Kidney glomerular epithelial cell (primary cell): ENCODE data around the gene LKAAEAR1.

Source experiments
- DNase-seq: peaks from one replicate; lab custom pipeline; 2025; lab: John Stamatoyannopoulos, UW

LKAAEAR1 gene

DNA sequence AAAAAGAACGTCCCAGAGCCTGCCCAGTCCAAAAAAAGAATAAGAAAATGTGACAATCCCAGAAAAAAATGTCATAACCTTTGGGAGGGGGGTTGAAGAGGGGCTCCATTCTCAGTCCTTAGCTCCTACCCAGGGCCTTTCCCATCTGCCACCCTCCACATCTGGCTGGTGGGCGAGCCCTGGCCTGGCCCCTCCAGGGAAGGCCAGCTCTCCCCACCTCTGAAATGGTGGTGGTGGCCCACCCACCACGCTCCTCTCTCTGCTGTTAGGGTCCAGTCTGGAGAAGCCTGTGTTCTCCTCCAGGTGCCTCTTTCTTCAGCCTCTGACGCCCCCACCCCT, 5.3 kb downstream of the LKAAEAR1 start:
- no peak for DNase-seq

GRCh38 chr20:64077876-64078551, 6.2 kb downstream of the LKAAEAR1 start:
- DNase-seq: no peak

DNA sequence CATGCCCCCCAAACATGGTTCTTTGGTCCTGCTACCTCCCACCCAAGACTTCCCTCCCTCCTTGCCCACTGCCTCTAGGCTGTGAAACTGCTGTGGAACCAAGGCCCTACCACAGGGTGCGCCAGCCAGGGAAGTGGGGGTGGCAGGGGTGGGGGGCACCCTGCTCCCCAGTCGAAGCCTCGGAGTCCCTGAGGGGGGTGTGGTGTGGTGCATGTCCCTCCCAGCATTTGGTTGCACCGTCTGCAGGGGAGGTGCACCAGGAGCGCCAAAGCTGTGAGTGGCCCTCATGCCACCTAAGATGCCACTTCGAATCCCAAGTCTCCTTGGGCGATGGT, 6.7 kb downstream of the LKAAEAR1 start:
- DNase-seq: no peak

DNA sequence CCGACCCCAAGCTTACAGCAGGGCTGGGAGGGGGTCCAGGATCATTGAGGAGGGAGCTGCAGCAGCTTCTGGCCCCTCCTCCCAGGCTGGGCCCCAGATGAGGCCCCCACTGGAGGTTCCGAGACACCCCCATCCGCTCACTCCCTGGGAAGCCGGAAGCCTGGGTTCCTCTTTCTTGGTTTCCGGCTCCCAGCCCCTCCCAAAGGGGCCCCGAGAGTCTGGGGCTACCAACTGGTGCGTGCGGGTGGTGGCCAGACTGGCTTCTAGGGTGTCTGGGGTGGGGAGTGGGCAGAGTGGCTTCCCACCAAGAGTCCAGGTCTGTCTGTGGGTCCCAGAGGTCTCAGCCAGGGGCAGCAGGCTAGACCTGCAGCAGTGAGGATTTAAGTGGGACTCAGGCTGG, 7.1 kb downstream of the LKAAEAR1 start:
- DNase-seq: no peak

DNA sequence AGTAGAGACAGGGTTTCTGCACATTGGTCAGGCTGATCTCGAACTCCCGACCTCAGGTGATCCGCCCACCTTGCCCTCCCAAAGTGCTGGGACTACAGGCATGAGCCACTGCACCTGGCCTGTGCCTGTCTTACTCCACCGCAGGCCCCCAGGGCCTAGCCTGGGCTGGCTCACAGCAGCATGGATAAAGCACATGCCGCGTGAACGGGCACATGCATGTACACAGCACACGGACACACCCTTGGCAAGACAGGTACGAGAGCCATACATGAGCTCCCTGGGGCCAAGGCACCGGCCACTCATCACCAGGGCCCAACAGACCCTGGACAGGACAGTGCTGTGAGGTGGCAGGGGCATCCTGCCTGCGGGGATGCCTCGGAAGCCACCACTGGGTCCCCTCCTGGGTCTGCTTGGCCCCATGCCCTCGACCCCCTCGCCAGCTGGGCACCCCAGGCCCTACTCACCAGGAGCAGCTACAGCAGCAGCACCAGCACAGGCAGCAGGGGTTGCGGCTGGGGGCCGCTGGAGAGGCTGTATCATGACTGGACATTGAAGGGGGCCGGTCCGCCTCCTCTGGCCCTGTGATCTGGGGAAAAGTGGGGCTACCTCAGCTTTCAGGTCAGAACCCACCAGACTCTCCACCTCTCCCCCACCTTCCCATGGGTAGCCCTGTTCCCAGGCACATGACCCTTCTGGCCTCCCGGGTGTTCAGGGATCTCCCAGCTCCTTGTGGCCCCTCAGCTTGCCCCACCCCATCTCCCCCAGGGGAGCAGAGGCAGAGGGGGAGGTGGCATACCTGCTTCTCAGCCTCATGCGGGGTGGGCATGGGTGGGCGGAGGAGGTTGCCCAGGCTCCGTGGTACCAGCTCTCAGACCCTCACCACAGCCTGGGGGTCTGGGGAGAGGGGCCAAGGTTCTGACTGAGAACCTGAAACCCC, 7.9 kb downstream of the LKAAEAR1 start:
- DNase-seq: no peak

DNA sequence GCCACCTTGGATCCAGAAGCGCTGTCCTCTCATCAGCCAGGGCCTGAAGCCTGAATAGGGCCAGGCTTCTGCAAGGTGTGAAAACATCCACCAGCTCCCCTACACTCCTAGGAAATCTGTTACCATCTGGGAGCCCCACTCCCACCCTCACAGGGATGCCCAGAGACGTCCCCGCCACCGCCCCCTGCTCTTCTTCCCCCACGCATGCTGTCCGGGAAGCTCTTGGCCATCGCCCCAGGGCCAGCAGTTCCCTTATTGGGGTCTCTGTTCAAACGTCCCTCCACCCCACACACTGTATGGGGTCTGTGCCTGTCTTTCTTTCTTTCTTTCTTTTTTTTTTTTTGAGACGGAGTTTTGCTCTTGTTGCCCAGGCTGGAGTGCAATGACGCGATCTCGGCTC, 8.6 kb downstream of the LKAAEAR1 start:
- no peak for DNase-seq

DNA sequence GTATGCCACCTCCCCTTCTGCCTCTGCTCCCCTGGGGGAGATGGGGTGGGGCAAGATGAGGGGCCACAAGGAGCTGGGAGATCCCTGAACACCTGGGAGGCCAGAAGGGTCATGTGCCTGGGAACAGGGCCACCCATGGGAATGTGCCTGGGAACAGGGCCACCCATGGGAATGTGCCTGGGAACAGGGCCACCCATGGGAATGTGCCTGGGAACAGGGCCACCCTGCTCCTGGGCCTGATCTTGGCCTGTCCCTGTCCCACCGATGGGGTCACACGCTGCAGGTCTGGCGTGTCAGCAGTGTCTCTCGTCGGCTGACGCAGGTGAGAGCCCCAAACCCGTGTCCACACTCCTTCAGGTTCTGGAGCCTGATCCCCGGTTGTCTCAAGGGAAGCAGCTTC, 9.2 kb downstream of the LKAAEAR1 start:
- no peak for DNase-seq

DNA sequence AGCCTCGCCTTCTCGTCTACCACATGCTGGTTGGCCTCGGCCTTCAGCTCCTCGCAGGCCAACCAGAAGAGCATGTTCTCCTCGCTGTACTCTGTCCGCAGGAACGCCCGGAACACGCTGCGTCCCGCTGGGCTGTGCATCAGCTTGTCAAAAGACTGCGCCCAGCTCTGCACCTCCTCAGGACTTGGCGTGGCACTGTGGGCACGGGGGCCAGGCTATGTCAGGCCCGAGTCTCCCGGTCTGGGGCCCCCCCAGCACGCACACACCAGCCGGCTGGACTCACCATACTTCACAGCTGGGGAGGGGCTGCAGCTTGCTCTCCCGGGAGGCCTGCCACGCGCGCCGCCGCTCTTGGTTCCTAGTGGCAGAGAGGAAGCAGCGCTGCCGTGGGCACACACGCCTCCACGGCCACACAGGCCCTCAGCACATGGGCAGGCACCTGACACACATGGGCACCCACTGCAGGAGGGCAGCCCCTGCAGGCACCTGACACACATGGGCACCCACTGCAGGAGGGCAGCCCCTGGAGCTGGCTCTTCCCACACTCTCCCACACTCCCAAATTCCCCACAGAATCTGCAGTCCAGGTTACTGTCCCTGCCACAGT, 9.9 kb downstream of the LKAAEAR1 start:
- no peak for DNase-seq

- DNase-seq: no peak
Measured at GRCh38 chr20:64073476-64074183, 10.6 kb downstream of the LKAAEAR1 start.

DNA sequence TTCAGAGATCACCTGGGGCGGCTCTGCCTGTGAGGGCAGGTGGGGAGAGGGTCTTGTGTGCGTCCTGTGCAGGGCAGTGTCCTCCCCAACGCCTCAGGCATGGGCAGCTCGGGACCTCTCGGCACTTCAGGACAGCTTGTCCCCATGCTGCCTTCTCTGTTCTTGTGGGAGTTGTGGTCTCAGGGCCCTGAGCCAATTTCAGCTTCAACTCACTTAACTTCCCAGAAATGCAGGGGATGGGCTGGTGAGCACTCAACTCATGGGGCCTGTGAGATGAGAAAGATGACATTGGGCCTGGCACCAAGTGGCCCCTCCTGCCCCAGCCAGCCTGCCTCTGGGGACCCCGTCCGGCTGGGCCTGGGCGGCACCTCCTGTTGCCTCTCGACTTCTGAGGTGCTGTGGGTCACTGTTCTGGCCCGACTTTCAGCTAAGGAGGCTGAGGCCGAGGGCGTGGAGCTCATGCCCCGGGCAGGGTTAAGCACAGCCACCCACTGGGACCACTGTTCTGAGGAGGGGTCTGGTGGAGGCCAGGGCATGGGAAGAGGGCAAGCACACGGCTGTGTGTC, 11.6 kb downstream of the LKAAEAR1 start:
- no peak for DNase-seq

DNA sequence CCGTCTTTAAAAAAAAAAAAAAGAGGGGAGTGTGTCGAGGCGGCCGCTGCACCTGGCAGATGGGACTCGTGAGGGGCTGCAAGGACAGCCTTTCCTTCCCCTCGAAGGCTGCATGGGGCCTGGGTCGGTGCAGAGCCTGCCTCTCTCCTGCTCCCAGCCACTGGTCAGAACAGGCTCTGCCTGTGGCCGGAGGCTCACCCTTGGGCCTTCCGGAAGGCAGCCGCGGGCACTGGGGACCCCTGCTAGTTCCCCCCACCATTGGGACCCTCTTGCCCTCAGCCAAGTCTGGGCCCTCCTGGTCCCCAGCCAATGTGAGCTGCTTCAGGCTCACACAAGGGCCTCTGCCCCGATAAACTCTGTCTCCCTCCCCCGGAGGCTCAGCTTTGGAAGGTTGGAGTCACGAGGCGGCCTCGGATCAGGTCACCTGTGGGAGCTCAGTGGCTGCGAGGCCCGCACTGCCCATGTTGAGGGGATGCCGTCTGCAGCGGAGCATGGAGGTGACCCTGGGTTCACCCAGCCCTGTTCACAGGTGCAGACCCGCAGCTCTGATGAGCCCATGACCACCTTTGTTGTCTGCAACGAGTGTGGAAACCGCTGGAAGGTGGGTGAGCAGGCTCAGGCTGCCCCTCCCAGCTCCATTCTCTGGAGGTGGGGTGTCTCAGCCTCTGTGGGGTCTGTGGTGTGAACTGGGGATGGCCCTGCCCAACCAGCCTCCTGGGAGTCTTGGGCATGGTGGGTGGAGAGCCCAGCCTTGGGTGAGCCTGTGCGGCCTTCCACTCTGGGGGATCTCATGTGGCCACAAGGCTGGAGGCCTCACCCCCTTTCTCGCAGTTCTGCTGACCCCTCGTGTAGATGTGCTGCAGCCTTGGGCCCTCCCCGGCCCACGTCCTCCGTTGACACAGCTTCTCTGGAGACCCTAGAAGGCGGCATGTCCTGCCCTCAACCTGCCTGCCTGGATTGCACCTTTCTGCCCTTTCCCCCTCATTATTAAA, 12.6 kb downstream of the LKAAEAR1 start:
- no peak for DNase-seq

GRCh38 chr20:64070244-64070993, 13.8 kb downstream of the LKAAEAR1 start:
- no peak for DNase-seq

DNA sequence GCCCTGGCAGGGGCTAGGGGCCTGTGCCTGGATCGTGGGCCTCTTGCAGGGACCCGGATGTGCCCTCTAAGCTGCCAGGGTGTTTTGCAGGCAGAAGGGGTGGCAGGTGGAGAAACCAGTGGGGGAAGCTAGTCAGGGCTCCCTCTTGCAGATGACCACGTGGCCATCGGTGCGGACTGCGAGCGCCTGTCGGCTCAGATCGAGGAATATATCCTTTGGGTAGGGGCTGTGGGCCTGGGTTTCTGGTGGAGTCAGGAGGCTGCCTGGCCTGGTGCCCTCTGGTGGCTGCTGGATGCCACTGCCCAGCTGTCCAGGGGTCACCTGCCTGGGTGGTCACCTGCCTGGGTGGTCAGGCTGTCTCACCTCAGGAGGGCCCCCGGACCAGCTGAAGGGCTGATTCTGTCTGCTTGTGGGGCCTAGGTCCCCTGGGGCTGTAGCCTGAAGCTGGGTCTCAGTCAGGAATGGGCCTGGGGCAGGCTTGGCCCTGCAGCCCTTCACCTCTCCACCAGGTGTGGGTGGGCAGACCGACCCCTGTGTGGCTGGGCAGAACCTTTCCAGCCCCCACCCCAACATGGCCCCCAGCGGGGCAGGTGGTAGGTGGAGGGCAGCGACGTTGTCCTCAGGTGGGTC, 14.5 kb downstream of the LKAAEAR1 start:
- DNase-seq: peak; percentile 24

DNA sequence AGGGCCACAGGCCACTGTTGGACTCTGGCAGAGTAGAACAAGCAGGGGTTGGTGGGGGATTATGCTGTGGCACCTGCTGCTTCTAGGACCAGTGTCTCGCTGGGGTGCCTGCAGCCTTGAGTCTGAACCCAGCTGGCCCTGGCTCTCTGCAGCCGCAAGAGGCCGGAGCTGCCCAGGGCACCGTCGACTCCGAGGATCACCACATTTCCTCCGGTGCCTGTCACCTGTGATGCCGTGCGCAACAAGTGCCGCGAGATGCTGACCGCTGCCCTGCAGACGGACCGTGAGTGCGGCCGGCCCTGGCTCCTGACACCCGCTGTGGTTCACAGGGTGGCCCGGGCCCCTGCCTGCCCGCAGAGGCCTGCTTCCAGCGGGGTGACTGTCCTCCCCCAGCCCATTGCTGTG, 15.0 kb downstream of the LKAAEAR1 start:
- DNase-seq: no peak

DNA sequence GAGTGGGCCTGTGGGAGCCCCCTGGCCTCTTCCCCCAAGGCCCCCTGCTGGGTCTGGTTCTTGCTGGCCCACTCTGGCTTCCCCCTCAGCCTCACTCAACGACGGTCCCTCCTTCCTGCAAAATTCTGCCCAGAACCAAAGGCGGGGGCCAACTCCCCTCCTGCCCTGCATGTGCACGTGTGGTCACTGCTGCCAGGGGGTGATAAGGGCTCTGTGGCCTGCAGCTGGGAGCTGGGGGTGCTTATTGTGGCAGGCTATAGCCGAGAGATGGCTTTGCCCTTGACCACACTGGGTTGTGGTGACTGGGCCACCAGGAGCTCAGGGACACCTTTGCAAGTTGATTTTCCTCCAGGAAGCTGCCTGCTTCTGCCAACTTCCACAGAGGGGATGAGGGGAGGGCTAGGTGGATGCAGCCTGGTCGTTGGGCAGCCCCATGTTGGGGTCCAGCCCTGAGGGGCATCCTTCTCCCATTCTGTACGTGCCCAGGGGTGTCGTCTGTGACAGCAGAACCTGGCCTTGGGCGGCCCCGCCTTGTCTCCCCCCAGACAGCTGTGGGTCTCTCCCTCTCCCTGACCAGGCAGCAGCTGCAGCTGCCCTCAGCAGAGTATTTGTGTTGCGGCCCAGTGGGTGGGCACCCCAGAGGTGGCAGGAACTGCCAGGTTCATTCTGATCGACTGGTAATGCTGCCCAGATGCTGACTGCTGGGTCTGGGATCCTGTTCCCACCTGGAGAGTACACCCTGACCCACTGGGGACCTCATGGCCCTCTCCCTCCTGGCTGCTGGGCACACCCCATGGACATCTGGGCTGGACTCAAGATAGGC, 15.6 kb downstream of the LKAAEAR1 start:
- DNase-seq: no peak

DNA sequence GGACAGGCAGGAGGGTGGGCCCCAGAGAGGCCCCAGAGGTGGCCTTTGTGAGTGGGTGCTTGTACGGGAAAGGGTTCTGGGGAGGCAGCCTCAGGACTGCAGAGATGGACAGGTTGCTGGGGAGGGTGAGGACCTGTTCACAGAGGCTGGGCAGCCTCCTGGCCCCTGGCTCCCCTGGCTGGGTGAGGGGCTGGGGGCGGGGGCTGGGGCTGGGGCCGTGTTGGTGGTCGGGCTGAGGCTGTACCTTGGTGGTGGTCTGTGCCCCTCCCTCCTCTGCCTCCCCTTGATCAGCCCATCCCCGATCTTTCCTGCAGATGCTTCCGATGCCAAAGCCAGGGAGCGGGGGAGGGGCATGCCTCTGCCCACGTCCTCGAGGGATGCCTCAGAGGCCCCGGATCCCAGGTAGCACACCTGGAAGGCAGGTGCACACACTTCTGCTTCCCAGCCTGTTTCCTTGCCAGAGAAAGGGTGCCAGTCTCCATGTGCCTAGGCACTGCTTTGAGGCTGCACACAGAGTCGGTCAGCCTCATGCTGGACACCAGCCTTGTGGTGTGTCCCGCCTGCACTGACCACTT, 16.4 kb downstream of the LKAAEAR1 start:
- DNase-seq: no peak

GRCh38 chr20:64067005-64067632, 17.1 kb downstream of the LKAAEAR1 start:
- no peak for DNase-seq

DNA sequence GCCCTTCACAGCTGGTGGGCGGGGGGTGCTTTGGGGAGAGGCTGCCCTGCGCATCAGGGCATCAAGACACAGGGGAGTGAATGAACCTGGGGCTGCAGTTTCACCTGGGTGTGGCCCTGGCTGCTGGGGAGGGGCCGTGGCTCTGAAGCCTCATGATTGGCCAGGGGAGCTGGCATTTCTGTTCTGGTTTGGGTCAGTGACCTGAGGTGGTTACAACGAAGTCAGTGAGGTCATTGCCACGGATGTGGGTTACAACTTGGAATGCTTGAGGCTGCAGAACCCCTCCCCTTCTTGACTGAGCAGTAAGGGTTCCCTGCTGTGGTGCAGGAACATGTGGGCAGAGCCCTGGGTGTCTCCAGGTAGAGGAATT, 18.2 kb downstream of the LKAAEAR1 start:
- DNase-seq: peak; percentile 61
